K562 (cell line): ENCODE results near the gene CSKMT. TPM values are rescaled to one million over a fixed set of nuclear protein-coding genes. Genes with fewer than 3 reads are reported as not detected.

Experiments used
- CBFB ChIP-seq: sonication (generic); formaldehyde crosslinking; IDR thresholded peaks from 2 replicates; pipeline ENCODE4 v1.4.0; 2020; ENCODE audit warnings: mild to moderate bottlenecking, missing genetic modification reagents
- GABPA ChIP-seq: fragments of 200-800 bp; sonication (Bioruptor generic); conservative IDR thresholded peaks from 2 replicates; pipeline ENCODE4 v1.6.1; 2016; ENCODE audit warnings: low read depth, missing genetic modification characterization, missing compliant biosample characterization
- GABPB1 ChIP-seq: sonication (generic); formaldehyde crosslinking; IDR thresholded peaks from 2 replicates; pipeline ENCODE4 v1.8.0; 2022; ENCODE audit warnings: mild to moderate bottlenecking, missing genetic modification reagents
- HDAC6 ChIP-seq: IDR thresholded peaks from 2 replicates; pipeline ENCODE4 v1.6.1; 2012; ENCODE audit warnings: low read depth, mild to moderate bottlenecking, control low read depth, inconsistent platforms, low read length, moderate library complexity
- NCOR1 ChIP-seq: fragments of 450-650 bp; IDR thresholded peaks from 2 replicates; pipeline ENCODE4 v1.6.1; 2016; ENCODE audit warnings: mild to moderate bottlenecking, moderate library complexity
- NFIC ChIP-seq: fragments of 450-650 bp; IDR thresholded peaks from 2 replicates; pipeline ENCODE4 v1.6.1; 2017; ENCODE audit warnings: mild to moderate bottlenecking, inconsistent platforms
- PHF21A ChIP-seq: fragments of 450-650 bp; IDR thresholded peaks from 2 replicates; pipeline ENCODE4 v1.6.1; 2017; ENCODE audit warnings: low read depth, borderline replicate concordance
- PTTG1 ChIP-seq: fragments of 450-650 bp; IDR thresholded peaks from 2 replicates; pipeline ENCODE4 v1.6.1; 2016; ENCODE audit warnings: low read depth, mild to moderate bottlenecking, missing genetic modification characterization, missing compliant biosample characterization
- PYGO2 ChIP-seq: fragments of 450-650 bp; IDR thresholded peaks from 2 replicates; pipeline ENCODE4 v1.6.1; 2016; ENCODE audit warnings: mild to moderate bottlenecking, missing genetic modification characterization, moderate library complexity, missing compliant biosample characterization
- RBM15 ChIP-seq: fragments of 200-400 bp; formaldehyde crosslinking; IDR thresholded peaks from 2 replicates; pipeline ENCODE4 v1.6.1; 2018; ENCODE audit warnings: mild to moderate bottlenecking, low read length, moderate library complexity; ENCODE audit not compliant: insufficient read depth
- RNF2 ChIP-seq: sonication (generic); IDR thresholded peaks from 2 replicates; pipeline ENCODE4 v1.6.1; 2016
- SMARCB1 ChIP-seq: IDR thresholded peaks from 2 replicates; pipeline ENCODE4 v1.6.1; 2011; ENCODE audit warnings: improper control_type of control experiment, low read depth; ENCODE audit not compliant: insufficient read length
- TBL1XR1 ChIP-seq, 2 experiments: IDR thresholded peaks; 2 replicates each; pipeline ENCODE4 v1.6.1; 2012; ENCODE audit warnings: improper control_type of control experiment in 2 of 2, low read length in 2 of 2, mild to moderate bottlenecking in 1 of 2
- ZKSCAN8 ChIP-seq: fragments of 200-800 bp; sonication (Bioruptor generic); IDR thresholded peaks from 2 replicates; pipeline ENCODE4 v1.6.1; 2016; ENCODE audit warnings: missing genetic modification characterization, missing compliant biosample characterization
- ZNF239 ChIP-seq: fragments of 250-450 bp; sonication (Bioruptor Pico); IDR thresholded peaks from 2 replicates; pipeline ENCODE4 v1.4.0; 2020; ENCODE audit warnings: mild to moderate bottlenecking
- ZNF780A ChIP-seq: fragments of 250-450 bp; sonication (Bioruptor Pico); IDR thresholded peaks from 2 replicates; pipeline ENCODE4 v1.5.0; 2021; ENCODE audit warnings: mild to moderate bottlenecking
- polyA plus RNA-seq, 8 experiments: library from polyadenylated mRNA; depleted of rRNA in 4 of 8; stranded (reverse) in 5 of 8; unstranded in 3 of 8; fragments of >200 nt; fragmentation: Nextera tagmentation in 2 of 8; fragmentation: Illumina TruSeq in 1 of 8; extraction: Ambion mirVana in 2 of 8; extraction: Trizol in 1 of 8; gene quantifications; 2 replicates each; pipeline versions ENCODE4 v1.2.1 to v1.2.3, GENCODE V29; 2011 to 2014; ENCODE audit warnings: inconsistent platforms in 1 of 8, missing spikeins in 1 of 8
- total RNA-seq, 7 experiments: library from RNA; depleted of rRNA in 6 of 7; stranded (reverse); fragments of >200 nt in 6 of 7; fragmentation: Illumina TruSeq in 2 of 7; extraction: Trizol in 2 of 7; gene quantifications; 2 replicates each; pipeline versions ENCODE4 v1.2.1 to v1.2.3, GENCODE V29; 2011 to 2021; ENCODE audit warnings: low replicate concordance in 1 of 7
- TF ChIP-seq, protein P1 (sequence below): fragments of 250-450 bp; sonication (Bioruptor Pico); IDR thresholded peaks from 2 replicates; pipeline ENCODE4 v1.9.0; 2021; ENCODE audit warnings: mild to moderate bottlenecking, inconsistent platforms
- TF ChIP-seq, protein P2 (sequence below): sonication (generic); formaldehyde crosslinking; IDR thresholded peaks from 2 replicates; pipeline ENCODE4 v1.8.1; 2023; ENCODE audit warnings: missing genetic modification reagents, mild to moderate bottlenecking, borderline replicate concordance
- TF ChIP-seq, protein P3 (sequence below), 2 experiments: IDR thresholded peaks in 1 of 2; conservative IDR thresholded peaks in 1 of 2; 2 replicates each; pipeline ENCODE4 v1.6.1; 2016; ENCODE audit warnings: low read depth in 2 of 2, mild to moderate bottlenecking in 1 of 2, missing compliant biosample characterization in 1 of 2, missing genetic modification characterization in 1 of 2, moderate library complexity in 1 of 2

CSKMT gene
- total and polyA plus RNA-seq, 9 of the 15 experiments (the other 6 are each of a cell fraction or from before 2014, with no cell fraction given), result 10.3 to 108 (median 27.2) TPM

DNA sequence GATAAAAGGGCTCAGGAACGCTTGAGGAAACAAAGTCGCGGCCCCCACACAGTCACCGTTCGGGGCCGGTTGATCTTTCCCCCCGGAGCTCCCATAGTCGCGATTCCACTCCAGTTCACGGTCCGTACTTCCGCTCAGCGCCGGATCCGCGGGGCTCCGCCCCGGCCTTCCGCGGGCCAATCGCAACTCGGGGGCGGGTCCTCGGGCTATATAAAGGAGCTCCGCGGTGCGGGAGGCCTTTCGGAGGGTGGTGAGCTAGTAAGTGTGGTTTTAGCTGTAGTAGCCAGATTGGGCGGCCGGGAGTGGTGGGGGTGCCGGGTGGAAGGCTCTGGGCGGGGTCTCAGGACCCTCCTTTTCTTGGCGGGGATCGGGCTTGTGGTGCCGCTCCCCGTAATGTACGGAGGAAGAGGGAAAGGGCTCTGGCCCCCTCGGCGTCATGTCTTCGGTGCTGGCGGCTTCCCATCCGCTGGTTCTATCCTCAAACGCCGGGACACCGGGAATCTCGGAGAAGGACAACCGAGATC, at the start of gene CSKMT, which contains the start of gene C11orf98 (continued):
- TF ChIP-seq GABPB1 (peak; percentile 79; the same call in 1 of the 2 replicates), ZNF780A (CRISPR knock-in tag) (peak; percentile 84), TBL1XR1 (IDR thresholded peaks at IDR 0.05; ENCODE audit: low read length in 2 of 2) (peak; percentile 14 to 17; a peak in 1 of 4 replicates), HDAC6 (no peak), CBFB (CRISPR knock-in tag) (0 out of 2 replicates have a peak, but pooled peaks have one; percentile 48), RNF2 (peak; percentile 49; the same call in 1 of the 2 replicates), PTTG1 (no peak), PHF21A (peak; percentile 83; the same call in 1 of the 2 replicates), ZNF239 (CRISPR knock-in tag) (no peak), RBM15 (no peak), NFIC (peak; percentile 79), SMARCB1 (no peak), NCOR1 (peak; percentile 75), PYGO2 (tag) (no peak), GABPA (tag) (peak; percentile 89), ZKSCAN8 (CRISPR knock-in tag) (no peak)
- TF ChIP-seq, protein P1, sequence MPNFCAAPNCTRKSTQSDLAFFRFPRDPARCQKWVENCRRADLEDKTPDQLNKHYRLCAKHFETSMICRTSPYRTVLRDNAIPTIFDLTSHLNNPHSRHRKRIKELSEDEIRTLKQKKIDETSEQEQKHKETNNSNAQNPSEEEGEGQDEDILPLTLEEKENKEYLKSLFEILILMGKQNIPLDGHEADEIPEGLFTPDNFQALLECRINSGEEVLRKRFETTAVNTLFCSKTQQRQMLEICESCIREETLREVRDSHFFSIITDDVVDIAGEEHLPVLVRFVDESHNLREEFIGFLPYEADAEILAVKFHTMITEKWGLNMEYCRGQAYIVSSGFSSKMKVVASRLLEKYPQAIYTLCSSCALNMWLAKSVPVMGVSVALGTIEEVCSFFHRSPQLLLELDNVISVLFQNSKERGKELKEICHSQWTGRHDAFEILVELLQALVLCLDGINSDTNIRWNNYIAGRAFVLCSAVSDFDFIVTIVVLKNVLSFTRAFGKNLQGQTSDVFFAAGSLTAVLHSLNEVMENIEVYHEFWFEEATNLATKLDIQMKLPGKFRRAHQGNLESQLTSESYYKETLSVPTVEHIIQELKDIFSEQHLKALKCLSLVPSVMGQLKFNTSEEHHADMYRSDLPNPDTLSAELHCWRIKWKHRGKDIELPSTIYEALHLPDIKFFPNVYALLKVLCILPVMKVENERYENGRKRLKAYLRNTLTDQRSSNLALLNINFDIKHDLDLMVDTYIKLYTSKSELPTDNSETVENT (CRISPR knock-in tag), result peak; percentile 97
- TF ChIP-seq, protein P2, sequence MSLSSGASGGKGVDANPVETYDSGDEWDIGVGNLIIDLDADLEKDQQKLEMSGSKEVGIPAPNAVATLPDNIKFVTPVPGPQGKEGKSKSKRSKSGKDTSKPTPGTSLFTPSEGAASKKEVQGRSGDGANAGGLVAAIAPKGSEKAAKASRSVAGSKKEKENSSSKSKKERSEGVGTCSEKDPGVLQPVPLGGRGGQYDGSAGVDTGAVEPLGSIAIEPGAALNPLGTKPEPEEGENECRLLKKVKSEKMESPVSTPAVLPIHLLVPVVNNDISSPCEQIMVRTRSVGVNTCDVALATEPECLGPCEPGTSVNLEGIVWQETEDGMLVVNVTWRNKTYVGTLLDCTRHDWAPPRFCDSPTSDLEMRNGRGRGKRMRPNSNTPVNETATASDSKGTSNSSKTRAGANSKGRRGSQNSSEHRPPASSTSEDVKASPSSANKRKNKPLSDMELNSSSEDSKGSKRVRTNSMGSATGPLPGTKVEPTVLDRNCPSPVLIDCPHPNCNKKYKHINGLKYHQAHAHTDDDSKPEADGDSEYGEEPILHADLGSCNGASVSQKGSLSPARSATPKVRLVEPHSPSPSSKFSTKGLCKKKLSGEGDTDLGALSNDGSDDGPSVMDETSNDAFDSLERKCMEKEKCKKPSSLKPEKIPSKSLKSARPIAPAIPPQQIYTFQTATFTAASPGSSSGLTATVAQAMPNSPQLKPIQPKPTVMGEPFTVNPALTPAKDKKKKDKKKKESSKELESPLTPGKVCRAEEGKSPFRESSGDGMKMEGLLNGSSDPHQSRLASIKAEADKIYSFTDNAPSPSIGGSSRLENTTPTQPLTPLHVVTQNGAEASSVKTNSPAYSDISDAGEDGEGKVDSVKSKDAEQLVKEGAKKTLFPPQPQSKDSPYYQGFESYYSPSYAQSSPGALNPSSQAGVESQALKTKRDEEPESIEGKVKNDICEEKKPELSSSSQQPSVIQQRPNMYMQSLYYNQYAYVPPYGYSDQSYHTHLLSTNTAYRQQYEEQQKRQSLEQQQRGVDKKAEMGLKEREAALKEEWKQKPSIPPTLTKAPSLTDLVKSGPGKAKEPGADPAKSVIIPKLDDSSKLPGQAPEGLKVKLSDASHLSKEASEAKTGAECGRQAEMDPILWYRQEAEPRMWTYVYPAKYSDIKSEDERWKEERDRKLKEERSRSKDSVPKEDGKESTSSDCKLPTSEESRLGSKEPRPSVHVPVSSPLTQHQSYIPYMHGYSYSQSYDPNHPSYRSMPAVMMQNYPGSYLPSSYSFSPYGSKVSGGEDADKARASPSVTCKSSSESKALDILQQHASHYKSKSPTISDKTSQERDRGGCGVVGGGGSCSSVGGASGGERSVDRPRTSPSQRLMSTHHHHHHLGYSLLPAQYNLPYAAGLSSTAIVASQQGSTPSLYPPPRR (CRISPR knock-in tag), result no peak
- TF ChIP-seq, protein P3, sequence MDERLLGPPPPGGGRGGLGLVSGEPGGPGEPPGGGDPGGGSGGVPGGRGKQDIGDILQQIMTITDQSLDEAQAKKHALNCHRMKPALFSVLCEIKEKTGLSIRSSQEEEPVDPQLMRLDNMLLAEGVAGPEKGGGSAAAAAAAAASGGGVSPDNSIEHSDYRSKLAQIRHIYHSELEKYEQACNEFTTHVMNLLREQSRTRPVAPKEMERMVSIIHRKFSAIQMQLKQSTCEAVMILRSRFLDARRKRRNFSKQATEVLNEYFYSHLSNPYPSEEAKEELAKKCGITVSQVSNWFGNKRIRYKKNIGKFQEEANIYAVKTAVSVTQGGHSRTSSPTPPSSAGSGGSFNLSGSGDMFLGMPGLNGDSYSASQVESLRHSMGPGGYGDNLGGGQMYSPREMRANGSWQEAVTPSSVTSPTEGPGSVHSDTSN (CRISPR knock-in tag; IDR thresholded peaks at IDR 0.05; ENCODE audit: low read depth), result no peak
- TF ChIP-seq, protein P3 (tag; conservative IDR thresholded peaks at IDR 0.05; ENCODE audit: low read depth), result no peak
